Measurements from ENCODE around the gene TTC7B.

GRCh38 chr14:90720336-90720735, 95.9 kb downstream of the TTC7B start:
- no peak for TF ChIP-seq POLR2A (IDR thresholded peaks at IDR 0.05; ENCODE audit: low read depth, low read length)
- TF ChIP-seq, protein P1, sequence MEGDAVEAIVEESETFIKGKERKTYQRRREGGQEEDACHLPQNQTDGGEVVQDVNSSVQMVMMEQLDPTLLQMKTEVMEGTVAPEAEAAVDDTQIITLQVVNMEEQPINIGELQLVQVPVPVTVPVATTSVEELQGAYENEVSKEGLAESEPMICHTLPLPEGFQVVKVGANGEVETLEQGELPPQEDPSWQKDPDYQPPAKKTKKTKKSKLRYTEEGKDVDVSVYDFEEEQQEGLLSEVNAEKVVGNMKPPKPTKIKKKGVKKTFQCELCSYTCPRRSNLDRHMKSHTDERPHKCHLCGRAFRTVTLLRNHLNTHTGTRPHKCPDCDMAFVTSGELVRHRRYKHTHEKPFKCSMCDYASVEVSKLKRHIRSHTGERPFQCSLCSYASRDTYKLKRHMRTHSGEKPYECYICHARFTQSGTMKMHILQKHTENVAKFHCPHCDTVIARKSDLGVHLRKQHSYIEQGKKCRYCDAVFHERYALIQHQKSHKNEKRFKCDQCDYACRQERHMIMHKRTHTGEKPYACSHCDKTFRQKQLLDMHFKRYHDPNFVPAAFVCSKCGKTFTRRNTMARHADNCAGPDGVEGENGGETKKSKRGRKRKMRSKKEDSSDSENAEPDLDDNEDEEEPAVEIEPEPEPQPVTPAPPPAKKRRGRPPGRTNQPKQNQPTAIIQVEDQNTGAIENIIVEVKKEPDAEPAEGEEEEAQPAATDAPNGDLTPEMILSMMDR (IDR thresholded peaks at IDR 0.05; ENCODE audit: extremely low read depth in 1 of 2, insufficient read depth in 1 of 2, low read depth in 1 of 2, low read length in 2 of 2), result no peak

All from endothelial cell of umbilical vein (primary cell).